Calu3 (cell line): Measurements from ENCODE around the gene ISYNA1. TPM values are rescaled to one million over a fixed set of nuclear protein-coding genes. Genes with fewer than 3 reads are reported as not detected.

Source experiments
- BruUV-seq: library from RNA; stranded (reverse); fragments of 400-500 nt; replicated peaks from 2 replicates; lab custom pipeline; 2021; lab: Mats Ljungman, UMichigan
- CTCF ChIA-PET: fragments of 300-600 bp; sonication (Branson Sonifier 250); formaldehyde crosslinking; loops from one replicate; lab custom pipeline; 2022; ENCODE audit warnings: antibody characterized with exemption; lab: Charles Lee
- DNase-seq: peaks from one replicate; pipeline ENCODE4 v3.0.0; 2022
- H3K27ac Mint-ChIP-seq: one replicate; pipeline ENCODE4 v1.8.0; 2022; ENCODE audit warnings: mixed read lengths; ENCODE audit not compliant: unreplicated experiment
- H3K27me3 Mint-ChIP-seq: one replicate; pipeline ENCODE4 v1.8.0; 2022; ENCODE audit warnings: mixed read lengths; ENCODE audit not compliant: unreplicated experiment
- H3K36me3 Mint-ChIP-seq: one replicate; pipeline ENCODE4 v1.8.0; 2022; ENCODE audit warnings: mild to moderate bottlenecking, moderate library complexity, mixed read lengths; ENCODE audit not compliant: insufficient read depth, unreplicated experiment
- H3K4me1 Mint-ChIP-seq: one replicate; pipeline ENCODE4 v1.8.0; 2022; ENCODE audit warnings: mild to moderate bottlenecking, low read depth, mixed read lengths; ENCODE audit not compliant: unreplicated experiment
- H3K4me3 Mint-ChIP-seq: one replicate; pipeline ENCODE4 v1.8.0; 2022; ENCODE audit warnings: mild to moderate bottlenecking, low read depth, moderate library complexity, mixed read lengths; ENCODE audit not compliant: unreplicated experiment
- H3K9me3 Mint-ChIP-seq: one replicate; pipeline ENCODE4 v1.8.0; 2022; ENCODE audit warnings: low read depth, mixed read lengths; ENCODE audit not compliant: unreplicated experiment
- intact Hi-C: fragments of 100-400 bp; cut with micrococcal nuclease; formaldehyde crosslinking; loops from one replicate; pipeline ENCODE4 v1.10.0; 2022; ENCODE audit not compliant: unreplicated experiment
- total RNA-seq: library from RNA; stranded (reverse); gene quantifications from 2 replicates; pipeline ENCODE4 v1.2.3, GENCODE V29; 2022
- TF ChIP-seq, protein P1 (sequence below): fragments of 200-600 bp; IDR thresholded peaks from one replicate; pipeline ENCODE4 v1.8.0; 2022; ENCODE audit warnings: antibody characterized with exemption; ENCODE audit not compliant: unreplicated experiment

The ISYNA1 gene
- total RNA-seq, 1 experiment from 2014 or later, result 94.9 TPM

DNA sequence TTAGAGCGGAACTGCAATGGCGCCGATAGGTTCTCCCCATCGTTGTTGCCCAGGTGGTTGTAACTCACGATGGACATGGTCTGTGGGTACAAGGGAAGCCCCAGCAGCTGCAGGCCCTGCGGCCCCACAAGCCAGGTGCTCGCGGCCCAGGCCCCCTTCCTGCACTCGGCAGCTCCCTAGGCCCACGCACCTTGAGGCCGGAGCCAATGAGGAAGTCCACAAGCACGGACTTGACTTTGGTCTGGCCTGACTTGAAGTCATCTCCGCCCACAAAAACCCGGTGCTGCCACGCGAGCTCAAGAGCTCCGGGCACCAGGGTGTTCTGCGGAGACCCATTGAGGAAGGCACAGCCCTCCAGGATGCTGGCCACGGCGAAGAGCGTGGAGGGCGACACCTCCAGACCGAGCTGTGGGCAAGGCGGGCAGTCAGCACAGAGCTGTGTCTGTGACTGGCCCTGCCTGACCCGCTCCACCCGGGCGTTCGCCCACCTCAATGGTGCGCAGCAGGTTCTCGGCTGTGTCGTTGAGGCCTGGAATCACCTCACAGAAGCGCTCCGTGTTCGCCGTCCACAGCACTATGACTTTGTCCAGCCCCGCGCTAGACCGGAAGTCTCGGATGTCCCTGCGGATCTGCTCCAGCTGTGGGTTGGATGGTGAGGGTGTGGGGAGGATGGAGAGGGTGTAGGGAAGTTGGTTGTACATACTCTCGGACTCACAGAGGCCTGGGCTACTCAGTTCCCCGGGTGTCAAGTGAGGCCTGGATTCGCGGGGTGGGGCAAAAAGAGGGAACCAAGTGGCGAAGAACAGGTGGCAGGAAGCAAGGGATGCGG lies 1.9 kb downstream of the ISYNA1 start:
- Mint-ChIP-seq H3K4me3 (peak overlapping the region; percentile 72), H3K27ac (no peak overlapping the region)
- BruUV-seq, result no TSS peak

DNA sequence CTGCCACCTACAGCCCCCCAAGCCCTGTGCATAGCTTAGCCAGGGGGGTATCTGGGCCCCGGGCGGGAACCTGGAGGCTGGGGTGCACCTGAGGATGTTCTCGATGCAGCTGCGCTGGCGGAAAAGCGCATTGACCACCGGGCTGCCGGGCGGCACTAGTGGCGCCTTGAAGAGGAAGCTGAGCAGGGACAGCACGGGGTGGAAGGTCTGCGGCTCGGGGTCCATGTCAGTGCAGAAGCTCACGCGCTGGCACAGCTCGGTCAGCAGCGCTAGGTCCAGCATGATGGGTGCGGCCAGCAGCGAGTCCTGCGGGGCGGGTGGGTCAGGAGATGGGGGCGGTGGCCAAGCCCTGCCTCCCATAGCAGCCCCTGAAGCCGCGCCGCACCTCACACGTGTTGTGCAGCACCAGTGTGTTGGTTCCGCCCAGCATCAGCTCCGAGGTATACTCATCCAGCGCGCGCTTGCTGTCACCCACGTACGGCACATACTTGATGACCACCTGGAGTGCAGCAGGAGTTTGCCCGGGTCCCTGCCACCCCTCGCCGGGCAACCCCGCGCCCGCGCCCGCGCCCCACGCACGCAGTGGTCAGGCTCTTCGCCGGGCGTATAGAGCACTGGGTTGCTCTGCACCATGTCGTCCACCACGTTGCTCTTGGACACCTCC lies 2.6 kb downstream of the ISYNA1 start:
- no peak overlapping the region for H3K27ac Mint-ChIP-seq
- no peaks in the 10 kb centered on the region for H3K27me3 Mint-ChIP-seq
- peaks cover 10% of the 10 kb centered on the region for H3K4me1 Mint-ChIP-seq
- H3K4me3 Mint-ChIP-seq, result no peak overlapping the region
- no peaks in the 10 kb centered on the region for H3K9me3 Mint-ChIP-seq
- CTCF ChIA-PET, result no interaction called here
- DNase-seq, result no peak
- intact Hi-C loops, result no loop called here
- BruUV-seq, result TSS peak; percentile 64
- TF ChIP-seq, protein P1, sequence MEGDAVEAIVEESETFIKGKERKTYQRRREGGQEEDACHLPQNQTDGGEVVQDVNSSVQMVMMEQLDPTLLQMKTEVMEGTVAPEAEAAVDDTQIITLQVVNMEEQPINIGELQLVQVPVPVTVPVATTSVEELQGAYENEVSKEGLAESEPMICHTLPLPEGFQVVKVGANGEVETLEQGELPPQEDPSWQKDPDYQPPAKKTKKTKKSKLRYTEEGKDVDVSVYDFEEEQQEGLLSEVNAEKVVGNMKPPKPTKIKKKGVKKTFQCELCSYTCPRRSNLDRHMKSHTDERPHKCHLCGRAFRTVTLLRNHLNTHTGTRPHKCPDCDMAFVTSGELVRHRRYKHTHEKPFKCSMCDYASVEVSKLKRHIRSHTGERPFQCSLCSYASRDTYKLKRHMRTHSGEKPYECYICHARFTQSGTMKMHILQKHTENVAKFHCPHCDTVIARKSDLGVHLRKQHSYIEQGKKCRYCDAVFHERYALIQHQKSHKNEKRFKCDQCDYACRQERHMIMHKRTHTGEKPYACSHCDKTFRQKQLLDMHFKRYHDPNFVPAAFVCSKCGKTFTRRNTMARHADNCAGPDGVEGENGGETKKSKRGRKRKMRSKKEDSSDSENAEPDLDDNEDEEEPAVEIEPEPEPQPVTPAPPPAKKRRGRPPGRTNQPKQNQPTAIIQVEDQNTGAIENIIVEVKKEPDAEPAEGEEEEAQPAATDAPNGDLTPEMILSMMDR, result no peak
- H3K36me3 Mint-ChIP-seq, result peaks cover 49% of the 10 kb centered on the region

More for the DNA sequence above, 1.9 kb downstream of the ISYNA1 start:
- DNase-seq, result no peak
- intact Hi-C loops, result no loop called here
- H3K9me3 Mint-ChIP-seq, result no peaks in the 10 kb centered on the region
- CTCF ChIA-PET, result no interaction called here
- H3K36me3 Mint-ChIP-seq, result peaks cover 56% of the 10 kb centered on the region
- TF ChIP-seq, protein P1, result no peak
- H3K27me3 Mint-ChIP-seq, result no peaks in the 10 kb centered on the region
- peaks cover 16% of the 10 kb centered on the region for H3K4me1 Mint-ChIP-seq

DNA sequence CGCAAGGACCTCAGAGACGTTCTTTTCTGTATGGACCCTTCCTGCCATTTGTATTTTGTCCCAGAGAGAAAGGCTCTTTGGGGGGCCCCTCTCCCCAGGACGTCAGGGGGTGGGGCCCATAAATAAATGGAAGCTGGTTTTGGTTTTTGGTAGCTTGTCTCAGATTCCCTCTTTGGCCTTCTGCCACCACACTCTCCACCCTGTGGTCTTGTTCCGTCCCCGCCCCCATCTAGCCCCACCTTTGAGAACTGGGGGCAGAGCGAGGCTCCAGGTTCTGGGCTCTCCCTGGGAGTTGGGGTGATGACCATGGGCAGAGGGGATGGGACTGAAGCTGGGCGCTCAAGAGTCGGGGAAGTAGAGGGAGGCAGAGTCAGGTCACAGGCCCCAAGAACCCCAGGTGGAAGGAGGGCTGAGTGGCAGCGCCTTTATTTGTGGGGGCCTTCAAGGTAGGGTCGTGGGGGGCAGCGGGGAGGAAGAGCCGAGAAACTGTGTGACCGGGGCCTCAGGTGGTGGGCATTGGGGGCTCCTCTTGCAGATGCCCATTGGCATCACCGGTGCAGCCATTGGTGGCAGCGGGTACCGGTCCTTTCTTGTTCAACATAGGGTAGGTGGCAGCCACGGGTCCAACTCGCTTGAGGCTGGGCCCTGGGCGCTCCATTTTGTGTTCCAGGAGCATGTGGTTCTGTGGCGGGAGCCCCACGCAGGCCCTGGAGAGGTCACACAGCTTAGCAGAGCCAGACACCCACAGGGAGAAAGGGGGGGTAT lies 3.3 kb downstream of the ISYNA1 start:
- CTCF ChIA-PET, result no interaction called here
- no peak overlapping the region for H3K4me3 Mint-ChIP-seq
- H3K27me3 Mint-ChIP-seq, result no peaks in the 10 kb centered on the region
- intact Hi-C loops, result no loop called here
- no peak for DNase-seq
- BruUV-seq, result no TSS peak
- TF ChIP-seq, protein P1, result no peak
- H3K4me1 Mint-ChIP-seq, result peaks cover 8% of the 10 kb centered on the region
- H3K27ac Mint-ChIP-seq, result no peak overlapping the region
- H3K9me3 Mint-ChIP-seq, result no peaks in the 10 kb centered on the region
- H3K36me3 Mint-ChIP-seq, result peaks cover 42% of the 10 kb centered on the region

DNA sequence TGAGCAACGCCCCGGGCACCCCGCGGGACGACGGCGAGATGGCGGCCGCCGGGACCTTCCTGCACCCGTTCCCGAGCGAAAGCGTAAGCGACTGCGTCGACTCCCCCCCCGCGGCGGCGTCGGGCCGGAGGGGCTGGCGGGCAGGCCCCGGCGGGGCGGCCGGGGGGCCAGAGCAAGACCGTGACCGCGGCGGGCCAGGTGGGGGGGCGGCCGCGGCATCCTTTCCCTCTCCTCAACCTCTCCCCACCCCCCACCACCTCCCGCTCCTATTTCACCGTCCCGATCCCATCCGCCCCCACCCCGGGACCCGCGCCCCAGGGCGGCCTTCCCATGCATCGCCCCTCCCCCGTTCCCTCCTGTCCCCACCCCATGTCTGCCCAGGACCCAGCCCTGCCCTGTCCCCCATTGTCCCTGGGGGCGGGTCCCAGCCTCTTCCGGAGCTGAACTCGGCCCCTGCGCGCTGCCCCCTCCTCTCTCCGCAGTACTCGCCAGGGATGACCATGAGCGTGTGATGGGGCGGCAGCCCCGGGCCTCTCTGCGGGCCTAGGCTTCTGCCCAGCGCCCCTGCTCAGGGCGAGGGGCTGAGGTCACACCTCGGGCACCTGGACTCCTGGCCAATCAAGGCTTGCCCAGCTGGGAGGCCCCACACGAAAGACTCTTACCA lies 4.1 kb downstream of the ISYNA1 start:
- Mint-ChIP-seq H3K27ac (no peak overlapping the region), H3K4me1 (peaks cover 3% of the 10 kb centered on the region), H3K9me3 (no peaks in the 10 kb centered on the region), H3K27me3 (no peaks in the 10 kb centered on the region), H3K4me3 (no peak overlapping the region), H3K36me3 (peaks cover 34% of the 10 kb centered on the region)
- intact Hi-C loops, result no loop called here
- DNase-seq, result no peak
- TF ChIP-seq, protein P1, result no peak
- CTCF ChIA-PET, result no interaction called here
- BruUV-seq, result no TSS peak
